Fibroblast of skin of back (primary cell): ENCODE measurements around the gene KDM4B.
A peak's percentile ranks its signal among the peaks of the same experiment; 100 is the strongest.

Source experiments
- DNase-seq: peaks from one replicate; pipeline ENCODE4 v3.0.0-alpha.2; 2013

The KDM4B gene

DNA sequence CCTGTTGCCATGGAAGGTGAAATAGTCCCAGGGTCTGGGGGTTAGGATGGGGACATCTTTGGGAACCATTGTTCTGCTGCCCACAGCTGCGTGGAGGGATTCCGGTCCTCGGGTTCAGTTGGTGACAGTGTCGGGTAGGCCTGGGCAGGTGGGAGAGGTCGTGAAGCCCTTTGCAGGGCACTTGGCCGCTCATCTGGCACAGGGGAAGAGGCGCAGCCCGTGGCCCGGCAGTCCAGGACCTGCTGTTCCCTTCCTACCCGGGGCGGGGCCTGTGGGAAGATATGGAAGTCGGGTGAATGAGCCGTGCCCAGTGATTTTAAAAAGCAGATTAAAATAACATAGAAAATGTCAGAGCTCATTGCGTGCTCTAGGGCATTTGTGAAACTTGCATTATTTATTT, 44.8 kb downstream of the KDM4B start:
- DNase-seq = no peak

GRCh38 chr19:5014941-5015340, 46.0 kb downstream of the KDM4B start:
- no peak for DNase-seq

DNA sequence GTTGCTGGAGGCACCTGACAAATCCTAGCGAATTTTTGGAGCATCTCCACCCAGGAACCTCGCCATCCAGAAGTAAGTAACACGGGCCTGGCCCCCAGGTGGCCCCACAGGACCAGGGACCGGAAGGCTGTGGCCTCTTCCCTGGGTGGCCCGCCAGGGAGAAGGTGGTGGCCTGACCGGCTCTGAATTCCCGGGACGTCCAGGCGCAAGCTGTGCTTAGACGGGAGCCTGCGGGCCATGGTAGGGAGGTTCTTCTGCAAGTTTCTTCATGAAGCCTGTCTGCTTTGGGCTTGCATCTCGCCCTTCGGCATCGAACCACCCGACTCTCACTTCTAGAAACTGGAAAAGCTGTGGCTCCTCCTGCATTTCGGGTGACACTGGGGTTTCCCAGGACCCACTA, 47.4 kb downstream of the KDM4B start:
- no peak for DNase-seq

DNA sequence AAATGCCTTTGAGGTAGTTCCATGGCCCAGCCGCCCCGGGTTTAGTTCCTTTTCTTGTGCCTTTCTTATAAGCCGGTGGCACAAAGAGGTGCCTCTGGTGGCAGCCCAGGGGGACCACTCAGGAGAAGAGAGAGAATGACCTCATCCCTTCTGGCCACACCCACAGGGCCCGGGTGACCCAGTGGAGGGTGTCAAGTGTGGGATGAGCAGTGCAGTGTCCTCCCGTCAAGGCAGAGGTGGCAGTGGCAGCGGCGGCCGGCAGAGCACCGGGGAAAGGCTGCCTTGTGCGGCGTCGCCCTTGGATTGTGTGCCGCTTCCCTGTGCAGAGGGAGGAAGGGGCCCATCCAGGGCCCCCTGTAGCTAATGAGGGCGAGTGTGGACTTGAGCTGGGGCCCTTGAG, 47.9 kb downstream of the KDM4B start:
- DNase-seq = no peak

DNA sequence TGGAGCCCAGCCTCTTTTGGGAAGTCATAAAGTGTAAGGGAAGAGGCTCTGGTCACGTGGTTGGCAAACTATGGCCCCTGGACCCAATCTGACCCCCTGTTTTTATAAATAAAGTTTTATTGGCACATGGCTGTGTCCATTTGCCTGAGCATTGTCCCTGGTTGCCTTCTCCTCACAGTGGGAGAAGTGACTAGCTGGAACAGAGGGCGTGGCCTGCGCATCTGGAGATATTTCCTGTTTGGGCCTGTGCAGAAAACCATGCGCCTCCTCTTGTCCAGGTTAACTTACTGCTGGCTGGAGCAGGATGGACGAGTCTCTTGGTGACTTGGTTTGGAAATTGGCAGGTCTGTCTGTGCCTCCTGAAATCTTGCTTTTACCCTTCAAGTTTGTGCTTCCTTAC, 48.3 kb downstream of the KDM4B start:
- DNase-seq = peak; percentile 26

DNA sequence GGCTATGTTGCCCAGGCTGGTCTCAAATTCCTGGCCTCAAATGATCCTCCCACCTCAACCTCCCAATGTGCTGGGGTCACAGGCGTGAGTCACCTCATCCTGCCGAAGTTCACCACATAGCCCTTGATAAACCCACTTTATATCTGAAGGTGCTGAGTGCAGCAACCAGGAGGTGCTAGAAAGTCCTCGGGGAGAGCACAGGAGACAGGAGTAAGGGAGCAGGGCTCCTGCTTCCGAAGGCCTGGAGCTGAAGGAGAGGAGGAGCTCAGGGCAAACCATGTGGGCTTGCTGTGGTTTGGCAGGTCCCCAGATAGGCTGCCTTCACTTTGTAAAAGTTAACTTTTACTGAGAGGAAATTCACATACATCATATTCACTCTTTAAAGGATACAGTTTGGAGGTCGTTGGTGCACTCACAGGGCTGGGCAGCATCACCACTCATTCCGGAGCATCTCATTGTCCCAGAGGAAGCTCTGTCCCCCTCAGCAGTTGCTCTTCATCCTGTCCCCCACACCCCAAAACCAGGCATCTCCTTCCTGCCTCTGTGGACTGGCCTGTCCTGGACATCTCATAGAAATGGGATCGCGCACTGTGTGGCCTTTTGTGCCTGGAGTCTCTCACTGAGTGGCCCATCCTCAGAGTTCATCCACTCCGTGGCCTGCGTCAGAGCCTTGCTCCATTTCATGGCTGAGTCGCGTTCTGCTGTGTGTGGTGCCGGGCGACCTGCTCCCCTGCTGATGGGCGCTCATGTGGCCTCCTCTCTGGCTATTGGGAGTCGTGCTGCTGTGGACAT, 49.5 kb downstream of the KDM4B start:
- DNase-seq = peak; percentile 40

GRCh38 chr19:5020368-5020767, 51.5 kb downstream of the KDM4B start:
- no peak for DNase-seq

DNA sequence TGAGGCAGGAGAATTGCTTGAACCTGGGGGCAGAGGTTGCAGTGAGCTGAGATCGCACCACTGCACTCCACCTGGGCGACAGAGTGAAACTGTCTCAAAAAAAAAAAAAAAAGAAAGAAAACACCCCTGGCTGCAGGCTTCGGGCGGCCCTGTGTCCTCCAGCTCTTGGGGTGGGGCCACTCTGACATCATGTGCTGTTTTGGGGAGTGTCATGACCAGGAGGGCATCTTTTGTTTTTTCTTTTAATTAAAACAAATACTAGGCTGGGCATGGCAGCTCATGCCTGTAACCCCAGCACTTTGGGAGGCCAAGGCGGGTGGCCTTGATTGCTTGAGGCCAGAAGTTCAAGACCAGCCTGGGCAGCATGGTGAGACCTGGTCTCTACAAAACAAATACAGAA, 52.1 kb downstream of the KDM4B start:
- no peak for DNase-seq

GRCh38 chr19:5022066-5022860, 53.4 kb downstream of the KDM4B start:
- no peak for DNase-seq

- no peak for DNase-seq
Observed at GRCh38 chr19:5023128-5023571, 54.2 kb downstream of the KDM4B start.

DNA sequence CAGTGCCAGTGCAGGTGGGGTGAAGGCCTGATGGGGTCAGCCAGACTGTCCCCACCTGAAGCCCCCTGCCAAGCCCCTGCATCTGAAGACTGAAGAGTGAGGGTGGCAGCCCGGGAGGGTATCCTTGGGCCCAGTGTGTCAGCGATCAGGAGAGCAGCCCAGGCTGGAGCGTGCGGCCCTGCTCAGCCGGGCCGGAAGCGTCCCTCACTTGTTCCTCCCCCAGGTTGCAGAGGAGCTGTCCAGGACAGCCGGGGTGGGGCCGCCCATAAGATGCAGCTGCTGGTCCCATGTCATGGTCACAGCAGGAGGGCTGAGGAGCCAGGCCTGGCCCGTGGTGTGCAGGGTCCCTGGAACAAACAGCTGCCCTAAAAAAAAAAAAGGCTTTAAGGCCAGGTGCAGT, 55.4 kb downstream of the KDM4B start:
- DNase-seq = no peak

DNA sequence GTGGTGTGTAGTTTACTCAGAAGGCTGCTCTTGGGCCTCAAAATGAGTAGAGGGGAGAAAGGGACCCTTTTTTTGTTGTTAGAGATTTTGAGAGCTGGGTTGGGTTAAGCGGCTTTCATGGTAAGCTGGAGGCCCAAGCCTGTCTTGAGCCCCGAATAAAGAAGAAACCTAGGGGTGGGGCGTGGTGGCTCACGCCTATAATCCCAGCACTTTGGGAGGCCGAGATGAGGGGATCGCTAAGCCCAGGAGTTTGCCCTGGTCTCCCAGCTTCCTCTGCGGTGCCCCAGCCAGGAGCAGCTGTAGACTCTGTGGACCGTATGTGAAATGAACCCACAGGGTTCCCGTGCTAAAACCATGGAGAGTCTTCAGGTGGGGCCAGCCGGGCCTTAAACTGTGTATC, 56.1 kb downstream of the KDM4B start:
- DNase-seq = no peak

- DNase-seq = no peak
Observed at GRCh38 chr19:5026706-5027273, 57.9 kb downstream of the KDM4B start.

GRCh38 chr19:5028229-5028886, 59.4 kb downstream of the KDM4B start:
- DNase-seq = no peak

DNA sequence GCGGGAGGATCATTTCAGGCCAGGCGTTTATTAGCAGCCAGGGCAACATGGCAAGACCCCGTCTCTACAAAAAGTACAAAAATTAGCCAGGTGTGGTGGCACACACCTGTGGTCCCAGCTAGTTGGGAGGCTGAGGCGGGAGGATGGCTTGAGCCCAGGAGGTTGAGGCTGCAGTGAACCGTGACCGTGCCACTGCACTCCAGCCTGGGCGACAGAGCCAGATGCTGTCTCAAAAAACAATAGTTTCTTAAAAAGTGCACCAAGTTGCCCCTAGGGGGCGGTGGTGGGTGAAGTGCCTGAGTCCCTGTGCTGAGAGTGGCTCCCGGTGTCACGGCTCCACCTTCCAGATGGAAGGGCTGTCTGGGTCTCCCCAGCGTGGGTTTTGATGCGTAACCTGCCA, 60.7 kb downstream of the KDM4B start:
- DNase-seq = peak; percentile 63

DNA sequence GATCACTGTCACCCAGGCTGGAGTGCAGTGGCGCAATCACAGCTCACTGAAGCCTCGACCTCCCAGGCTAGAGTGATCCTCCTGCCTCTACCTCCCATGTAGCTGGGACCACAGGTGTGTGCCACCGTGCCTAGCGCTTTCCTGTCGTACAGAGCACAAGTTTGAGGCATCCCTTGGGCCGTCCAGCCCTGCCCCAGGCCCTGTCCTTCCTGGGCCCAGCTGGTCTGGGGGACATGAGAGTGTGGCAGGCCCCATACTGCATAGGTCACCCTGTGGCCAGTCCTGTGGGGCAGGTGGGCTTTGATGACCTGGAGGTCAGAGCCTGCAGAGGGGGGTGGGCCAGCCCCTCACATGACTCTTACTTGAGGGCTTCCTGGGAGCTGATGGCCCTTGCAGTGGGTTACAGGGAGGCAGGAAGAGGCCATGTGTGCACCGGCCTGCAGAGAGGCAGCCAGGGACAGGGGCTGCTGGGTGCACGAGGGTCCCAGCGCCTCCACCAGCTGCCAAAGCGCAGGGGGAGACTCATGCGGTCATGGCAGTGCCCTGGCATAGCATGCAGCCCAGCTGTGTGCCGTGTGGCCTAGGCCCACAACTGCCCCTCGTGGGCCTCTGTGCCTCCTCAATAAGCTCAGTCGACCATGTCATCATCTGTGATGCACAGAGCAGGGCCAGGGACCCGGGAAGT, 61.4 kb downstream of the KDM4B start:
- DNase-seq = no peak

DNA sequence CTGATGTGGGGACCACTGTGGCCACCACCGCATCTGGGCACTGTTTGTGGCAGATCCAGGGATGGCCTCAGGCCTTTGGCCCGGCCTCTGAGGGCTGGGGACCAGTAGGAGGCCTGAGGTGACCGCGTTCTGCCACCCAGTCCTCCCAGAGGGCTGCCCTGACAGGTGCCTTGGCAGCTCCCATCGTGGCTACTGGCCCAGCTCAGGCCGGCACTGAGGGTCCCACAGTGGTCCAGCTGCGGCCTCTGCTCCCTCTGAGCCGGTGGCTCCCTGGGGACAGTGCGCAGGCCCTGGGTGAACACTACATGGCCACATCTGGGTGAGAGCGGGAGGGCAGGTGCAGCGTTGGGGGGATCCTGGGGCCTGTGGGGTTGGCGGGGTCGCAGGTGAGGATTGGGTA, 61.9 kb downstream of the KDM4B start:
- no peak for DNase-seq

DNA sequence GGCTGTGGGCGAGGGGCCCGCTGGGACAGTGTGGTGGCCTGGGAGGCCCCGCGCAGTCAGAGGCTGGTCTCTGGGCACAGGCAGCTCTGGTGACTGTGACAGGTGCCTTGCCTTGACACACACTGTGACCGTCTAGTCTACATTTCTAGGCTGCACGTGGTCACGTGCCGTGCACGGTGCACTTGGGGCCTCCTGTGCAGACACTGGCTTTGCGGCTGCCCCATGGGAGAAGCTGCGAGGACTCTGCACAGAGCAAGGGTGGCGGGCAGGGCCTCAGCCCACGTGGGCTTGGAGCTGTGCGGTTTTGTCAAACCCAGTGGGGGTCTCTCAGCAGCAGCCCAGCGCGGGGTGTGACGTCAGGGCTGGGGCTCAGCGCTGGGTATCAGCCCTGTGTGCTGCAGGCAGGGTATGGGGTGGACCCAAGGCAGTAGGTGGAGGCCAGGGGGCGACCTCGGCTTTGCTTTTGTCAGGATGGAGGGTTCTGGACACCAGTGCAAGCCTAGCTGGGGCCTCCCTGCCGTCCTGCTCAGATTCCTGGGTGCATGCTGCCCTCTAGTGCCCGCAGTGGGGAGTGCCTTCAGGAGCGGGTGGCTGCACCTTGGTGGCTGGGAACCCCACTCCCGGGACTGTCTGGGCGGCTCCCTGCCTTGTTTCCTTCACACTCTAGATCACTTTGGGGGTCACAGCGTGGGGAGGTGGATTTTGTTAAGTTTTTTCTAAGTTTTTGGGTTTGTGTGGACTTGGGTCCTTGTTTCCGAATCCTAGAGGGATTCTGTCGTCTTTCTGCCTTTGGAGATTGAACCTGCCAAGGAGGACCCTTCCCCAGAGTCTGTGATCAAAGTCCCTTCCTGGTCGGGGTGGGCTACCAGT, 62.6 kb downstream of the KDM4B start:
- peak; percentile 75 for DNase-seq

- no peak for DNase-seq
Observed at GRCh38 chr19:5032101-5032967, 63.4 kb downstream of the KDM4B start.

GRCh38 chr19:5035105-5035761, 66.3 kb downstream of the KDM4B start:
- DNase-seq = no peak
